ENCODE data around the gene RIN3. TPM values are rescaled to one million over a fixed set of nuclear protein-coding genes. Genes with fewer than 3 reads are reported as not detected.

RIN3 gene
- polyA plus RNA-seq, 1 experiment, result 8.2 TPM

DNA sequence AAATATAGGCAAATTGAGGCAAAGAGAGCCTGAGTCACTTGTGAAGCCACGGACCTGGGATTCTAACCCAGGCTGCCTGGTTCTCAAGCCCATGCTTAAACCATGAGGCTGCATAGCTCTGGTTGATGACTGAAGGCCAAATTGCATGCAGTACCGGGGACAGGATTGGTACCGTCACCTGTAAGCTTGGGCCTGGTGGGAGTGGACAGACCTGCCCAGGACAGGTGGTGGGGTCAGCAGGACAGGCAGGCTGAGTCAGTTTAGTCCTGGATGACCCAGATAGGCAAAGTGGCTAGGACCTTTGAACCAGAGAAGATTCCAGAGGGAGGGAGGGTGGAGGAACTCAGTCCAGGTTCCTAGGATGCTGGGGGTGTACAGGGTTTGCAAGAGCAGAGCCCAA is 25.8 kb downstream of the RIN3 start:
- ChIA-PET CTCF (interaction anchor here (0.6 to 1.6 kb wide), 5 partner anchors 11 to 147 kb away, joined by 3 to 5 read pairs (median 3); no protein-coding TSS in a partner anchor), POLR2A (no interaction called here)
- TF ChIP-seq, protein P1, sequence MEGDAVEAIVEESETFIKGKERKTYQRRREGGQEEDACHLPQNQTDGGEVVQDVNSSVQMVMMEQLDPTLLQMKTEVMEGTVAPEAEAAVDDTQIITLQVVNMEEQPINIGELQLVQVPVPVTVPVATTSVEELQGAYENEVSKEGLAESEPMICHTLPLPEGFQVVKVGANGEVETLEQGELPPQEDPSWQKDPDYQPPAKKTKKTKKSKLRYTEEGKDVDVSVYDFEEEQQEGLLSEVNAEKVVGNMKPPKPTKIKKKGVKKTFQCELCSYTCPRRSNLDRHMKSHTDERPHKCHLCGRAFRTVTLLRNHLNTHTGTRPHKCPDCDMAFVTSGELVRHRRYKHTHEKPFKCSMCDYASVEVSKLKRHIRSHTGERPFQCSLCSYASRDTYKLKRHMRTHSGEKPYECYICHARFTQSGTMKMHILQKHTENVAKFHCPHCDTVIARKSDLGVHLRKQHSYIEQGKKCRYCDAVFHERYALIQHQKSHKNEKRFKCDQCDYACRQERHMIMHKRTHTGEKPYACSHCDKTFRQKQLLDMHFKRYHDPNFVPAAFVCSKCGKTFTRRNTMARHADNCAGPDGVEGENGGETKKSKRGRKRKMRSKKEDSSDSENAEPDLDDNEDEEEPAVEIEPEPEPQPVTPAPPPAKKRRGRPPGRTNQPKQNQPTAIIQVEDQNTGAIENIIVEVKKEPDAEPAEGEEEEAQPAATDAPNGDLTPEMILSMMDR (IDR thresholded peaks at IDR 0.05; ENCODE audit: insufficient read depth, low read depth, low read length), result no peak

DNA sequence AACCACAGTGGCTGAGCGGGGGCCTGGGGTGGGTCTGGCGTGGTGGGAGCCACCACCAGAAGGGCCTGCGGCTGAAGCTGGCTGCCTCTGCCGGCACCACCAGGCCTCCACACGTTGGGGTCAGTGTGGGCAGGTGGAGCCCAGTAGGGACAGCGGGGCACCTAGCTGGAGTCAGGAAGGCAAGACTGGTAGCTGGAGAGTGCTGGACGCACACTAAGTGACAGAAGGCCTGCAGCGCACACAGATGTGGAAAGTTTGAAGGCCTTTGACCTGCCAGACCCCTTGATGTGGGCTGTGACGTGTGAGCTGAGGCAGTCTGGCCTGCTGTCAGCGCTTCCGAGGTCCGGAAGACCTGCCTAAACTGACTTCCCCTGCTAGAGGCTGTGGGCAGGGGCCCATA is 26.3 kb downstream of the RIN3 start:
- H3K4me3 ChIP-seq (ENCODE audit: low read depth, low read length), result no peak overlapping the region
- ChIA-PET POLR2A (interaction anchor here (0.6 kb wide), 1 partner anchor 26 kb away, joined by 3 read pairs; the partner anchor contains the start of gene RIN3), CTCF (interaction anchor here (1.4 to 1.6 kb wide), 3 partner anchors 11 to 147 kb away, joined by 3 to 5 read pairs (median 3); no protein-coding TSS in a partner anchor)
- TF ChIP-seq, protein P1 (IDR thresholded peaks at IDR 0.05; ENCODE audit: insufficient read depth, low read depth, low read length), result no peak
- H3K36me3 ChIP-seq (ENCODE audit: control insufficient read depth, insufficient read depth, low read length), result no peaks in the 10 kb centered on the region
- no peaks in the 10 kb centered on the region for H3K27me3 ChIP-seq (ENCODE audit: control insufficient read depth, insufficient read depth, low read length)
- no peak for DNase-seq (ENCODE audit: low read depth)

More for the DNA sequence above, 25.8 kb downstream of the RIN3 start:
- Histone ChIP-seq H3K36me3 (ENCODE audit: control insufficient read depth, insufficient read depth, low read length) (no peaks in the 10 kb centered on the region), H3K4me3 (ENCODE audit: low read depth, low read length) (no peak overlapping the region), H3K27me3 (ENCODE audit: control insufficient read depth, insufficient read depth, low read length) (no peaks in the 10 kb centered on the region)
- no peak for DNase-seq (ENCODE audit: low read depth)

DNA sequence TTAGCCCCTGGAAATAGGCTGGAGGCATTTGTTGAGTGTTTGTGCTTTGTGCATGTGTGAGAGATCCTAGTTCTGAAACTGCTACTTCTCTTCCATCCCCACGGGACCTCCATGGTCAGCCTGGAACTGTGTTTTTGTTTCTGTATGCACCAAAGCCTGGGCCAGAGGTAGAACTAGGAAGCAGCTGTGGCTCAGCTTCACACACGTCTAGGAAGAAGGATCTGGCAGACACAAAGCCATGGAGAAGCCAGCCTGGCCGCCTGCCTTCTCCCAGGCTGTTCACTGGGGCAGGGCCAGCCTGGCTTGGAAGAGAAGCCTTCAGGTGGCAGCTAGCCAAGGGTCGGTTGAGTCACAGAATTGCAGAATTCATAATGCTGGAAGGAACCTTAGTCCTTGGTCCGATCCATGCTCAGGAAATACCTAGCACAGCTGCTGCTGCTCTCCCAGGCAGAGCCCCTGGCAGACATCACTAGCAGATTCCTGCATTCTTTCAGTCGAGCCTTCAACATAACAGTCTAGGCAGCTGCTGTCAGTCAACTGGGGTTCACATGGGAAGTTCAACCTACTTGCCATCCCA is 27.0 kb downstream of the RIN3 start:
- DNase-seq (ENCODE audit: low read depth), result peak; percentile 95
- ChIA-PET CTCF (interaction anchor here (1.3 to 1.6 kb wide), 3 partner anchors 12 to 146 kb away, joined by 3 to 5 read pairs (median 3); no protein-coding TSS in a partner anchor), POLR2A (interaction anchor here (0.6 kb wide), 1 partner anchor 27 kb away, joined by 3 read pairs; the partner anchor contains the start of gene RIN3)
- Histone ChIP-seq H3K36me3 (ENCODE audit: control insufficient read depth, insufficient read depth, low read length) (no peaks in the 10 kb centered on the region), H3K4me3 (ENCODE audit: low read depth, low read length) (no peak overlapping the region), H3K27me3 (ENCODE audit: control insufficient read depth, insufficient read depth, low read length) (no peaks in the 10 kb centered on the region)
- TF ChIP-seq, protein P1 (IDR thresholded peaks at IDR 0.05; ENCODE audit: insufficient read depth, low read depth, low read length), result no peak

DNA sequence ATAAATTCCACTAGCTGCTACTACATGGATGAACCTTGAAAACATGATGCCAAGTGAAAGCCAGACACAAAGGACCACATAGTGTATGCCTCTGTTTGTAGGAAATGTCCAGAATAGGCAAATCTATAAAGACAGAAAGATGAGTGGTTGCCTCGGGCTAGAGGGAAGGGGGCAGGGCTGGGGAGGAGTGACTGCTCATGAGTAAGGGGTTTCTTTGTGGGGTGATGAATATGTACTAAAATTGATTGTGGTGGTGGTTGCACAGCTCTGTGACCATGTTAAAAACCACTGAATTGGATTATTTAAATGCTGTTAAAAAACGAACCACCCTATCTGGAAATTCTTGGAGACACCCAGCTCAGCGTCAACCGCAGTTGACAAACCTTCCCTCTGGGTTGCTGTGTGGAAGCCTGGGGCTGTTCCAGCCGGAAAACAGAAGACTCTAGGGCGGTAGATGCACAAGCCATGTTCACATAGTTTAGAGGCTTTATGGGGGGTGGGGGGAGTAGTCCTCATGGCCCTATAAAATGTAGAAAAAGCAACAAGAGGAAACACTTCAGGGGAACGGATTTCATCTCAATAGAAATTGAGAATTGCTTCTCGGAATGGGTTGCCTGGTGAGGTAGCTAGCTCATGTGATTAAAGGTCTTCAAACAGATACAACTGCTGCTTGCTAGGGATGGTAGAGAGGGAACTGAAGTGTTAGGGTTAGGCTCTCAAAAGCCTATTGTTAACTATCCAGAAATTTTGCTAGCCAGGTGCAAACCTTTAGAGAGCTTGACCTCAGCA is 29.4 kb downstream of the RIN3 start:
- TF ChIP-seq, protein P1 (IDR thresholded peaks at IDR 0.05; ENCODE audit: insufficient read depth, low read depth, low read length), result no peak
- H3K4me3 ChIP-seq (ENCODE audit: low read depth, low read length), result no peak overlapping the region
- ChIA-PET CTCF (interaction anchor here (0.6 to 1.2 kb wide), 4 partner anchors 17 to 391 kb away, joined by 3 to 4 read pairs (median 4); no protein-coding TSS in a partner anchor), POLR2A (no interaction called here)
- no peaks in the 10 kb centered on the region for H3K36me3 ChIP-seq (ENCODE audit: control insufficient read depth, insufficient read depth, low read length)
- DNase-seq (ENCODE audit: low read depth), result no peak
- no peaks in the 10 kb centered on the region for H3K27me3 ChIP-seq (ENCODE audit: control insufficient read depth, insufficient read depth, low read length)

All from BJ (cell line).